GM21526 (cell line): Measurements from ENCODE around the gene CATSPER4.

Source experiments
- ATAC-seq: cut with Tn5 transposase; IDR thresholded peaks from one replicate; pipeline ENCODE4 v1.9.1; 2021; ENCODE audit warnings: moderate library complexity; ENCODE audit not compliant: unreplicated experiment, low FRiP score

CATSPER4 gene

GRCh38 chr1:26164036-26164860 lies 26.2 kb upstream of the CATSPER4 start:
- no peak for ATAC-seq

GRCh38 chr1:26164861-26165842 lies 25.2 kb upstream of the CATSPER4 start:
- ATAC-seq = no peak

GRCh38 chr1:26166719-26167281 lies 23.6 kb upstream of the CATSPER4 start:
- no peak for ATAC-seq

- no peak for ATAC-seq
Observed at GRCh38 chr1:26168410-26169197, 21.8 kb upstream of the CATSPER4 start, which contains the start of gene C1orf232. Gene C1orf232 (minus strand): TSS chr1:26168963. CDS start chr1:26168499, 464 bp downstream.

- ATAC-seq = no peak
Observed at GRCh38 chr1:26169198-26169554, 21.2 kb upstream of the CATSPER4 start.

- peak; percentile 87 for ATAC-seq
Observed at GRCh38 chr1:26169669-26170471, 20.5 kb upstream of the CATSPER4 start, which contains the start of gene ZNF593. Gene ZNF593 (plus strand): TSS chr1:26169908. CDS start chr1:26169984, 76 bp downstream.

GRCh38 chr1:26170472-26170821 lies 20.0 kb upstream of the CATSPER4 start:
- ATAC-seq = no peak

- no peak for ATAC-seq
Observed at GRCh38 chr1:26171084-26172072, 19.0 kb upstream of the CATSPER4 start, which contains the start of gene ZNF593OS. Gene ZNF593OS (minus strand): TSS chr1:26171832. CDS start chr1:26171661, 171 bp downstream.

- ATAC-seq = no peak
Observed at GRCh38 chr1:26175346-26175745, 15.1 kb upstream of the CATSPER4 start.

- ATAC-seq = no peak
Observed at GRCh38 chr1:26177182-26177684, 13.2 kb upstream of the CATSPER4 start, which contains the start of gene CNKSR1. Gene CNKSR1 (plus strand): TSS chr1:26177491. CDS start chr1:26177548, 57 bp downstream.

GRCh38 chr1:26180010-26180506 lies 10.3 kb upstream of the CATSPER4 start:
- no peak for ATAC-seq

- no peak for ATAC-seq
Observed at GRCh38 chr1:26181586-26182382, 8.6 kb upstream of the CATSPER4 start.

GRCh38 chr1:26182383-26182696 lies 8.1 kb upstream of the CATSPER4 start:
- ATAC-seq = no peak

- no peak for ATAC-seq
Observed at GRCh38 chr1:26184086-26184485, 6.3 kb upstream of the CATSPER4 start.

- ATAC-seq = no peak
Observed at GRCh38 chr1:26184883-26185282, 5.5 kb upstream of the CATSPER4 start.

- no peak for ATAC-seq
Observed at GRCh38 chr1:26187882-26188281, 2.5 kb upstream of the CATSPER4 start.

- ATAC-seq = no peak
Observed at GRCh38 chr1:26188477-26188876, 1.9 kb upstream of the CATSPER4 start.
